GM19467 (cell line): ENCODE data around the gene TNFRSF4.
"Not testable (repeated sequence)": the region's sequence is repeated elsewhere in the genome, so short reads cannot be mapped to it uniquely, and the experiment has no call there.

Source experiments
- ATAC-seq: cut with Tn5 transposase; IDR thresholded peaks from one replicate; pipeline ENCODE4 v1.9.1; 2021; ENCODE audit warnings: mild to moderate bottlenecking, moderate library complexity; ENCODE audit not compliant: unreplicated experiment

The TNFRSF4 gene

DNA sequence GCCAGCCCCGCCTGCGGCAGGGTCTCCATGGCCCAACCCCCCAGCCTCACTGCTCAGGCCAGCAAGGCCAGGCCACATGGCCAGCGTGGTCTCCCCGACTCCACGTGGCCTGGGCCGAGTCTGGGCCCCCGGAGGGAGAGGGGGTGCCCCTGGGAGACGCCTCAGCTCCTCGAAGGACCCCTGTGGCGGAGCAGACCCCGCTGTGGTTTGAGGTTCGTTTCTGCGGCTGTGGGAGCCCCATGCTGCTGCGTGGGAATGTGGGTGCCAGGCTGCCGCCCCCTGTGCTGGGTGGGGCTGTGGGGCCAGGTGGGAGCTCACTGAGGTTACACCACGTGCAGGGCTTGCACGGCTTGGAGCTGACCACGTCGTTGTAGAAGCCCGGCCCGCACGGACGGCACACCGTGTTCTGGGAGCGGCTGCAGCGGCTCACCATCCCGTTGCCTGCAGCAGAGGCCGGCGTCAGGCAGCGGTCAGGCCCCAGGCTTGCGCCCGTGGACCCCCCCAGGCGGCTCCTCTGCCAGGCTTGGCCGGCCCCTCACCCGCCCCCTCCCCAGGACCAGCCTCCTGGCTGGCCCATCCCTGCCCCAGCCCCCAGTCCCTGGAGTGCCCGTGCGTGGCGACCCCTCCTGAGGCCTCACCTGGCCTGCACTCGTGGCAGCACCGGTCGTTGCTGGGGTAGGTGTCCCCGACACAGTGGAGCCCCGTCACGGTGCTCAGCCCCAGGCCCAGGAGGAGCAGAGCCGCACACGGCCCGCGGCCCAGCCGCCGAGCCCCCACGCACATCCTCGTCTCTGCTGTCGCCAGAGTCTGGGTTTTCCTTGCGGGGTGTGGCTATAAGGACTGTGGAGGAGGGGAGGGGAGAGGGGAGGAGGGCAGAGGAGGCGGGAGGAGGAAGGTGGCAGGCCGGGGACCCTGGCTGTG lies at the start of gene TNFRSF4:
TSS of gene TNFRSF4 (minus strand) at position 809 of the 921 bp plus-strand sequence. CDS start at position 783, 26 bp downstream.
- ATAC-seq, result no peak

DNA sequence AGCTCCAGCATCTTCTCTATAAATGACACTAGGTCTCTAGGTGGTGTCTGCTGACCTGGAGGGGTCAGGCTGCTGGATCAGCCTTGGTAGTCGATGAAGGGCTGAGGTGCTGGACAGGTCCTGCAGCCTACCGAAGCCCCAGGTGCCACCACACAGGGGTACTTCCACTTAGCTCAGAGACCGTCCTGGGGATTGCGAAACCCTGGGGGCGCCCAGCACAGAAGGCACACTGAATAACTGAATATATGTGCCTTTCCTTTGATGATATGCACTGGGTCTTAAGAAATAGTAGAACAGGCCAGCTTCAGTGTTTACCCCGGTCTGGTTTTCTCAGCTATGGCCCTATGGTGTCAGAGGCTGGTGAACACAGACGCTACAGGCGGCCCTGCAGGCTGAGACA lies 48.8 kb upstream of the TNFRSF4 start:
- ATAC-seq, result no peak

DNA sequence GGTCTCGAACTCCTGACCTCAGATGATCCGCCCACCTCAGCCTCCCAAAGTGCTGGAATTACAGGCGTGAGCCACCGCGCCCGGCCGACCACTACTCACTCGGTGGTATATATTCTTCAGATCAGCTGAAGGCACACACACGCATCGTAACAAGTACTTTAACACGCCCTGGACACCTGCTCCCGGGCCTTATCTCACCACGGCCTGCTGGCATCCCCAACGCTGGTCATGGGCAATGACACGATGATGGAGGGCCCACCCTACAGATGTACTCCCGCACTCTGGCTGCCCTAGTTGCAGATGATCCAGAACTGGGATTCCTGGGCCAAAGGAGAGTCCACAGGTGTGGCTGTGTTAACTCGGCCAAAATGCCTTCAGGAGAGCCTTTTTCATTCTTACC lies 48.1 kb upstream of the TNFRSF4 start:
- ATAC-seq, result no peak

DNA sequence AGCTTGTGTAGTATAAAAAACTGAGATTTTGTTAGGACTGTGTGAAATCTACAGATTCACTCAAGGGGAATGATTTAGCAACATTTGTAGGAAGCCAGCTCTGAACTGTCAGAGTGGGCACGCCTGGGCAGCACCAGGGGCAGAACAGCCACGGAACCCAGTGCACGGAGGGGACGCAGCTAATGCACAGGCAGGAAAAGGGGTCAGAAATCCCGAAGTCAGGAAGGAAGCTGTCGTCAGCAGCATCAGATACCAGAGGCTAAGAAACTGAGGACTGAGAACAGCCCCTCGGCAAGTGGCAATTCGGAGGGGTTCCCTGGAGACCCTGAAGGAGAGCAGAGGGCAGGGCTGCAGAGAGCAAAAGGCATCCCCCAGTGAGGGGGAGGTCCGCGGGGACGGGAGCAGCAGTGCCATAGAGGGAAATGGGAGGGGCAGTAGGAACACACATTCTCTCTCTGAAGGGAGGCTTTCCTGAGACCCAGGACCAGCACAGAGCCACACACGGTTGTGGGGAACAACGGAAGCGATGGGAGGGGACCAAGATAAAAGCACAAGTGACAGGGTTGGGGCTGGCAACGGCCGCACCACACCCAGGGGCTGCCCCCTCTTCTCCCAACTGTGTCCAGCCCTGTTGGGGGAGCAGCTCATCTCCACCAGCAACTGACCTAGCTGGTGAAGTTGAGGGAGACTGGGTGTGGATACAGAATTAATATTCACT lies 47.0 kb upstream of the TNFRSF4 start:
- ATAC-seq, result no peak

DNA sequence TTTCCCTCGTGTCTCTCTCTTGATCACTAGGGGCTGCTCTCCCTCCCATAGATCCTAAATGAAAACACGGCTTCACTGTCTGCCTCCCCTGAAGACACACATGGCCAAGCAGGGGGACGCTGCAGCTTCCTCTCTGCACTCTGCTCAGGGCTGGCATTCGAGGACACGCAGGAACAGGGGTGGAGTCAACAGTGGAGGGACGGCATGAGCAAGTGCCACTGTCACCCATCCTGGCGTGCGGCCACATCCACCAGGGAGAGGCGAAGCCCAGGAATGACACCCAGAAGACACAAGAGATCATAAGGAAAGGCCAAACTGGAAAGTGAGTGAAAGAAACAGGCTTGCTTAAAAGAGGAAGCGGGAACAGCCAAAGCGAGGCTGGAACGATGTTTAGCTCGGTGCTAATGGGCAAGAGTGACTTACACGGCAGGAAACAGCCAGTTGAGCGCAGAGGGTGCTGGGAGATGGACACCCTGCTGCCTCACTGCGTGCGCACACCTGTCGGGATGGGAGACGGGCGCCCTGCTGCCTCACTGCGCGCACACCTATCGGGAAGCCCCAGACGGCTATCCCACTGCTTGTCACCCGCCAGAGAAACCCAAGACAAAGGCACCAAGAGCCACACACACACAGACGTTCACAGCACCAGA lies 46.1 kb upstream of the TNFRSF4 start:
- ATAC-seq, result no peak

DNA sequence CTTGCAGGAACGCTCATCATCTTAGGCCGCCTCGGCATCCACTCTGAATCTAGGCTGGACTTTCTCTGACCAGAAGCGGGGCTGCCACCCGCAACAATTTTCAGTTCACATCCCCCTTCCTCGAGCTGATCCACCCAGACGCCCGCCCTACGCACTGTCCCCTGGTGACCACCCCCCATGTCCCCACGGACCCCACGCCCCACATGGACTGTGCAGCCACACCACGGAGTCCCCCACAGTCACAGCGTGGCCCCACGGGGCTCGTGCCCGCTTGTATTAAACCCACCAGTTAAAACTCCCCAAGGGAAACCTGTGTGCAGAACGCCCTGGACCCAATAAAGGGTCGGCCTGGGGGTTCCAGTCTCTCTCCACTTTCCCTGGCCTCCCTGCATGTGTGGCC lies 45.6 kb upstream of the TNFRSF4 start:
- no peak for ATAC-seq

DNA sequence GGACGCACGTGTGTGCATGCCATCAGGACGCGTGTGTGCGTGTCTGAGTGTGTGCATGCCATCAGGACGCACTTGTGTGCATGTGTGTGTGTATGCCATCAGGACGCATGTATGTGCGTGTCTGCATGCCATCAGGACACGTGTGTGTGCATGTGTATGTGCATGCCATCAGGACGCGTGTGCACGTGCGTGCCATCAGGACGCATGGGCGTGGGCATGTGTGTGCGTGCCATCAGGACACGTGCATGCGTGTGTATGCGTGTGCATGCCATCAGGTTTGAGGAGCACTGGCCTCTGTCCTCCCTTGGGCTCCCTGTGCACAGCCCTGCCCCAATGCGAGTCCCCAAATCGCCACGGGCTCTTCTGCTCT lies 45.2 kb upstream of the TNFRSF4 start:
- ATAC-seq, result no peak

DNA sequence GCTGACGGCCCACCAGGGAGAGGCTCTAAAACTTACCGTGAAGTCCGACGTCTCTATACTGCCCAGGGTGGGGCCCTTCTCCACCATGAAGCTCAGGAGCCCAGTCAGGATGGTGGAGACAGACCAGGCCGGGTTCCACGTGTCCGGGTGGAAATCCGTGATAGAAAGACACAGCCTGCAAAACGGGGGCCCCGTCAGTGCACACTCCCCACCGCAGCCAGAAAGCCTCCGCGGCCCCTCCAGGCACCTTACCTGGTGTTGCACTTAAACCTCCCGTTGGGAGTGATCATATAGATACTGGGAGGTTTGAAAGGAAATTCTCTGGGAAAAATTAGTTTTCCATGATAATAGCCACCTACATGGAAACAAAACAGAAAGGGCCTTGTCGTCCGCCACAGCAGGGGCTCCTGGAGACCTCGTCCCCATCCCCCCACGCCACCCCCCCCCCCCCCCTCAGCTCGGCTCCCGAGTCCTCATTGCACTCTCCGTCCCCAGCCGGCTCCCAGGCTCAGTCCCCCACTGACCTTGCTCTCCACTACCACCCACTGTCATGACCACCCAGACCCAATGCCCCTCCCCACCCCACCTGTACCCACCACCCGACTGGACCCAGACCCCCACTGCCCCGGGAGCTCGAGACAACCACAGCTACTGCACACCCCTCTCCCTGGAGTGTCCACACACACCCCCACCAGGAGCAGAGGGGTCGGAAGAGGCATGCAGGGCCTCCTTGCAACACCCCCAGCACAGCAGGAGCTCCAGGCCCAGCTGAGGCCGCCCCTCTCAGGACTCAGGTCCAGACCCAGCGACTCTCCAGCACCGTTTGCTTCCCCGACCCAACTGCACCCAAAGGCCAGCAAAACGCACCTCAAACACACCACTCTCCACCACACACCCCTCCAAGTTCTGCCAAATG lies 43.3 kb upstream of the TNFRSF4 start:
- no peak for ATAC-seq

DNA sequence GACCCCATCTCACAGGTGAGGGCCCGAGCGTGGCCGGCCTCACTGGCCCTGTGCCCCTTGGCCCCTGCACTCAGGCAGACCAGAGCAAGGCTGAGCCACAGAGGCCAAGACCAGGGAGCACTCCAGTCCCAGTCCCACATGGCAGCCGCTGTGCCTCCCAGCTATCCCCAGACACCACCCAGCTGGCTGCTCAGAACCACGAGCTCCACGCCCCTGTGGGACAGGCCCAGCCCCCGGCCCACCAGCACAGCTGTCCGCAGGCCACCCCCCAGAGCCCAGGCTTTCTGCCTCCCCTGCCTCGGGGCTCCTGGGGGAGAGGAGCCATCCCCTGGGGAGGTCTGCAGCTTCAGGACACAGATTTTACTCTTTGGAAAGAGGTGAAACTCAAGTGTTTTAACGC lies 41.7 kb upstream of the TNFRSF4 start:
- no peak for ATAC-seq

DNA sequence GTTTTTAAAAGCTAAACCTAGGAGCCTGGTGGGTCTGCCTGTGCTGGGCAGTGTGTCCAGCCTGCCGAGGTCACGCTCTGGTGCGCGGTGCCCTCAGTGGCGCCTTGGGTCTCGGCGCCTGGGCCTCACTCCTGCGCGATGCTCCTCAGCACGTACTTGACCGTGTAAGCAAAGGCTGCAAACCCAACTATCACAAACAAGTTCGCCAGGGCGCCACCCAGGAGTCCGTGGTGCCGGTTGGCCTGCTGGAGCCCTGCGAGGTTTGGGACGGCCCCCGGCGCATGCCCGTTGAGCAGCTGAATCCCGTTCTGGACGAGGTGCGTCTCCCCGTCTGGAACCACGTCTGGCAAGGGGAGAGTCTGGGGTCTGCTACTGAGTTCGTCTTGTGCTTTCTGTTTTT lies 41.1 kb upstream of the TNFRSF4 start:
- no peak for ATAC-seq

DNA sequence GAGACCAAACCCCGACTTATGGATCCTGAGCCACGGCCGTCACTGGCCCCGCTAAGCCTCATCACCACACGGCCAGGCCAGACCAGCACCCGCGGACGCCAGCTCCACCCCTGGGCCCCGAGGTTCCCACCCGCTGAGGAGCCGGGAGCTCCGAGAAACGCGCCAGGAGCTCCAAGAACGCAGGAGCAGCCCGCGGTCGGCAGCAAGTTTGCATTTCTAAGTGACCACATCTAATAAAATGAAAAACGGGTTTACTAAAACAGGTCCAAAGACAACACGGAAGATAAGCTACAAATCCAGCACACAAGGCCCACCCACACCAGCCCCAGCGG lies 40.7 kb upstream of the TNFRSF4 start:
- ATAC-seq, result no peak

DNA sequence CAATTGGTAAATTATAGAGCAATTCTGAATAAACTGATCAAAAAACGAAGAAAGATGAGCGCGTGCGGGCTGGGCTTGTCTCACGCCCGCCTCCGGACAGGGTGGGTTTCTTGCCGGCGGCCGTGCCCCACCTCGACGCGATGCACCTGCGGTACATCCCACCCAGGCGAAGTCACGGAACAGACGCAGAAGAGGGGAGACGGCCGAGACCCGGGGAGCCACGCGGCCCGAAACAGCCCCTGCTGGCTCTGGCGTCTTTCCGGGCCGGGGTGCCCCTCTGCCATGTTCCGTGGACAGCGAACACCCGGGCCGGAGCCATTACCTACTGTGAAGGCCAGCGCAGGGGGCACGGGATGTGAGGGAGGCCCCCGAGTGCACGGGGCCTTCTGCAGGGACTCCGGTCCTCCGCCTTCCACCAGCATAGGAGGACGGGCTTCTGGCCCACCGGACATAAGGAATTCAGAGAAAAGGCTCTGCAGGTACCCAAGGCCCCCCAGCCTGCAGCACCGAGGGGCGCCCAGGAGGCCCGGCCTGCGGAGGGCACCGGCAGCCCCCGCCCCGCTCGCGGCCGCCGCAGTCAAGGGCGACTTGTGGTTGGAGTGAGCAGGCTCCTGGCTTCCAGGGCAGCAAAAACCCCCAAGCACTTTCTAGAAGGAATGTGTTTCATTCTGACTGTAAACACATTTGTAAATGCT lies 40.2 kb upstream of the TNFRSF4 start:
- no peak for ATAC-seq

DNA sequence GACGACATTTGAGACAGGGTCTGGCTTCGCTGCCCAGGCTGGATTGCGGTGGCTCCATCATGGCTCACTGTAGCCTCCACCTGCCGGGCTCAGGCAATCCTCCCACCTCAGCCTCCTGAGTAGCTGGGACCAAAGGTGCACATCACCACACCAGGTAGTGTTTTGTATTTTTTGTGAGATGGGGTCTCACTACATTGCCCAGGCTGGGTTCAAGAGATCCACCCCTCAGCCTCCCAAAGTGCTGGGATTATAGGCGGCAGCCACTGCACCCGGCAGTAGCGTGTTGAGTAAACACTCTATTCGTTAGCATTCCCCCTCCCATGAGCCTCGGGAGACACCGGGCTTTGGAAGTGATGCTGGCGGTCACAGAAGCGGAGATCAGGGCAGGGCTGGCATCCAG lies 39.4 kb upstream of the TNFRSF4 start:
- no peak for ATAC-seq

DNA sequence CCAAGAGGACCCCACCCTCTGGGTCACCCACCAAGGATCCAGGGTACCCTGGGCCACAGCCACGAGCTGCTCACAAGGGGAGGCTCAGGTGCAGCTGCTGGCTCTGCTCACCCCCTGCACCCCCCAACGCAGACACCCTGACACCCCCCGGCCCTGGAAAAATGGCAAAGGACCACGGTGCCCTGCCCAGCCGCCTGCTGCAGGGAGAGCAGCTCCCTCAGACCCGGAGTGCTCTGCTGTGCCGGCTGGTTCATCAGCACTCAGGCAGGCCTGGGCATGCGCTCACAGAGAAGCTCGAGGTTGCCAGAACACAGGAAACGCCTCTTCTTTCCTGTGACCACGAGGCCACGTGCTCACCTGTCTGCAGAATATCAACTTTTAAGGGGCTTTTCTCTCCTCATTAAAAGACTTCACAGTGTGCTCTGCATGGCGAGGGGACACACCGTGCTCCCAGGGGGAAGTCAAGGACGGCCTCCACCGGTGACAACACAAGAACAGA lies 36.9 kb upstream of the TNFRSF4 start:
- no peak for ATAC-seq

DNA sequence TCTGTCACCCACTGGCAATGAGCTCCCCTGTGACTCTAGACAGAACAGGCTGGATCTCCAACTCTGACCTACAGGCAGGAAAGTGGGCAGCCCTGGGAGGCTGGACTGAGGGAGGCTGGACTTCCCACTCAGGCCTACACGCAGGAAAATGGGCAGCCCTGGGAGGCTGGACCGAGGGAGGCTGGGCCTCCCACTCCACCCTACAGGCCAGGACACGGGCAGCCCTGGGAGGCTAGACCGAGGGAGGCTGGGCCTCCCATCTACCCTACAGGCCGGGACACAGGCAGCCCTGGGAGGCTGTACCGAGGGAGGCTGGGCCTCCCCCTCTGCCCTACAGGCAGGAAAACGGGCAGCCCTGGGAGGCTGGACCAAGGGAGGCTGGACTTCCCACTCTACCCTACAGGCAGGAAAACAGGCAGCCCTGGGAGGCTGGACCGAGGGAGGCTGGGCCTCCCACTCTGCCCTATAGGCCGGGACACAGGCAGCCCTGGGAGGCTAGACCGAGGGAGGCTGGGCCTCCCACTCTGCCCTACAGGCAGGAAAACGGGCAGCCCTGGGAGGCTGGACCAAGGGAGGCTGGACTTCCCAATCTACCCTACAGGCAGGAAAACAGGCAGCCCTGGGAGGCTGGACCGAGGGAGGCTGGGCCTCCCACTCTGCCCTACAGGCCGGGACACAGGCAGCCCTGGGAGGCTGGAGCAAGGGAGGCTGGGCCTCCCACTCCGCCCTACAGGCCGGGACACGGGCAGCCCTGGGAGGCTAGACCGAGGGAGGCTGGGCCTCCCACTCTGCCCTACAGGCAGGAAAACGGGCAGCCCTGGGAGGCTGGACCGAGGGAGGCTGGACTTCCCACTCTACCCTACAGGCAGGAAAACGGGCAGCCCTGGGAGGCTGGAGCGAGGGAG lies 34.3 kb upstream of the TNFRSF4 start:
- ATAC-seq, result not testable (repeated sequence)

DNA sequence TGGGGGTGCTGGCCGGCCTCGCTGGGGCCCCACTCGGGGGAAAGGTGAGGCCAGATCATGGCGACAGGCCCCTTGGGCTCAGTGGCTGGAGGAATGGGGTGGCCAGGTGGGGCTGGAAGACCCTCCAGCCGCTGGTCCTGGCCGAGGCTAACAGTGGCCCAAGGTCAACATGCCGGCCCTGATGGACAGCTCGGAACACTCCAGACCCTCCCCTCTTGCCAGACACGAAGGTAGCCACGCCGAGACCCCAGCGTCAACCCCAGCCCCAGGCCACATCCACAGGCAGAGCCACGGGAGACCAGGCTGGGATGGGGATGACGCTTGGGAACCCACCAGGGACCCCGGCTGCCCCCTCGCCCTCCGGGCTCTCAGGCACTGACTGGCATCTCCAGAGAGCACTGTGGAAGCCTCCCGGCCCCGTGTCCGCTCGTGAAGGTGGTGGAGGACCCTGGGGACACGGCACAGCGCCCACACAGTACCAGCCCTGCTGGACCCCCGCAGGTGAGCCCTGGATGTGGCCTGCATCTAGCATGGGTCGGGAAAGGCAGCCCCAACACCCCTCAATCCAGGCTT lies 33.5 kb upstream of the TNFRSF4 start:
- no peak for ATAC-seq

DNA sequence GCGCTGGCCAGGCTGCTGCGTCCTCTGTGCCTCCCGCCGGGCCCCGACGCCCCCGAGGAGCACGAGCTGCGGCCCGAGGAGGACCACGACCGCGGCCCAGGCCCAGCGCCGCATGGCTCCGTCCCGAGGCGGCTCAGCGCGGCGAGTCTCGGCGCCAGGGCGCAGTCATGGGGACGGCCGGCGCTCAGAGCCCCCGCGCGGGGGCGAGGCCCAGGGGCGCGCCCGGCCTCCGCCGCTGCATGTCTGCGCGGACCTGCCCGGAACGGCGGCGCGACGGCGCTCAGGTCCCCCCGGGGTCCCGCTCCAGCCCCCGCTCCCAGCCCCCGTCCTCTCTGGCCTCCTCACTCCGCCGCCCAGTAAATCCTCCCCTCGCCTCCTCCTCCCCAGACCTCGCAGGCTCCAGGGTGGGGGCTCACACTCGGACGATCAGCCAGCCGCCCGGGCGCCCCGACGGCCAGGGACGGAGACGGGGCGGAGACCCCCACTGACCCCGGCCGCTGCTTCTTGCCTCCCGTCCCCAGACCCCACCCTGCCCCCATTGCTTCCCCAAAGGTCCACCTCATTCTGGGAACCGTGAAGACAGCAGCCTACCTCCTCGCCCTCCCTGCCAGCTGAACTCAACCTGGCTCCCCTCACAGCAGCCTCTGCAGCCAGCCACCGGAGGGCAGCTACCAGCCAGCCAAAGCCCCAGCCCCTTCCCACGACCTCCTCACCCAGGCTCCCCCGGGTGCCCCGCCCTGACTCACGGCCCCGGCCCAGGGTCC lies 32.8 kb upstream of the TNFRSF4 start, which contains the start of gene C1QTNF12:
TSS of gene C1QTNF12 (minus strand) at position 146 of the 764 bp plus-strand sequence. CDS start at position 114, 32 bp downstream.
- no peak for ATAC-seq
